DMS79 treated with DMSO at 0.1 percent for 48 hours (cell line): ENCODE results near the gene GPRC5A.

Source experiments
- DNase-seq: peaks from one replicate; lab custom pipeline; 2025; lab: John Stamatoyannopoulos, UW

GPRC5A gene

GRCh38 chr12:12909995-12910420, 18.6 kb downstream of the GPRC5A start:
- no peak for DNase-seq

- no peak for DNase-seq
Measured at GRCh38 chr12:12912711-12913110, 21.3 kb downstream of the GPRC5A start.

DNA sequence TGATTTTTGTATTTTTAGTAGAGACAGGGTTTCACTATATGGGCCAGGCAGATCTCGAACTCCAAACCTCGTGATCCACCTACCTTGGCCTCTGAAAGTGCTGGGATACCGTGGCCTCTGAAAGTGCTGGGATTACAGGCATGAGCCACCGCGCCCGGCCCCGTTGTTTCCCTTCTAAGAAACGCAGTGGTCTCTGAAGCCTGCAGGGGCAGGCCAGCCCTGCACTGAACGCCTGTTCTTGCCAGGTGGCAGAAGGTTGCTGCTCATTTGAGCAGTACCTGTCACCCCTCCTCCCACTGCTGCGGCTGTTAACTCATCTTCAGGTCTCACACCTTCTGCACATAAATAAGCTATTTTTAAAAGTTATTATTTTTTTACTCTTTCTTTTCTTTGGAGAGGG, 24.3 kb downstream of the GPRC5A start:
- DNase-seq, result no peak

DNA sequence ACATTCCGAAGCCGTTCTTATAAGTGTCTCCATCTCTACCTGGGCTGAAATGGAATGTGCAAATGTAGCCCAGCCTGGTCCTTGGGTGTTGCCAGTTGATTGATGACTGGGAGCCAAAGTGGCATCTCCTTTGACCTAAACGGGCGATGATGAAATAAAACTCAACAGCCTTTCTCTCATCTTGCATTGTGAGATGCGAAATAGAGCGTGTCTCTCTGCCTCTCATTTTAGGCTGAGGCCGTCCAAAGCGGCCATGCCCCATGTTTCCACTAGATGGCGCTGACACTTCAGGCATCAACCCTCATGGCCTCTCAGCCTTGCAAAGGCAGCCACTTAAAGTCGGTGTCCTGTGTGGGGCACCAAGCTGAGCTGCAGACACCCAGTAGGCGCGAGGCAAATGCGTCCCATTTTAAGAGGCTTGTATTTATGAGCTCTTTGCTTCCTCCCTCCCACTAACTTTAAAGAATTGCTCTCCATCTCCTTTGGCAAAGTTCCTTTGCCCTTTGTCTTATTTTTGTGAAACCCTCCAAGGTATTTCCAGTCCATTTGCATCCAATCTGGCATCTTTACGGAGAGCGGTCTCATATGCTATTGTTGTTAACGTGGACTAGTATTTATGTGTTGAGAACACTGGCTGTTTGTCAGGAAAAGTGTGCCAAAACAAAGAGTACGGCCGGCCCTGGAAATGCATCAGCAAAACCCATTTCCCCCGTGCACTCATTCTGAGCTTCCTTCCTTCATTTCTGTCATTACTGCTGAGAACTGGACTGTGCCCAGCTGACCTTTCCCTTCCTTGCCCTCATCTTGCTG, 25.0 kb downstream of the GPRC5A start:
- peak; percentile 95 for DNase-seq

GRCh38 chr12:12917517-12917916, 26.2 kb downstream of the GPRC5A start:
- DNase-seq, result no peak

GRCh38 chr12:12918781-12919389, 27.5 kb downstream of the GPRC5A start:
- no peak for DNase-seq

DNA sequence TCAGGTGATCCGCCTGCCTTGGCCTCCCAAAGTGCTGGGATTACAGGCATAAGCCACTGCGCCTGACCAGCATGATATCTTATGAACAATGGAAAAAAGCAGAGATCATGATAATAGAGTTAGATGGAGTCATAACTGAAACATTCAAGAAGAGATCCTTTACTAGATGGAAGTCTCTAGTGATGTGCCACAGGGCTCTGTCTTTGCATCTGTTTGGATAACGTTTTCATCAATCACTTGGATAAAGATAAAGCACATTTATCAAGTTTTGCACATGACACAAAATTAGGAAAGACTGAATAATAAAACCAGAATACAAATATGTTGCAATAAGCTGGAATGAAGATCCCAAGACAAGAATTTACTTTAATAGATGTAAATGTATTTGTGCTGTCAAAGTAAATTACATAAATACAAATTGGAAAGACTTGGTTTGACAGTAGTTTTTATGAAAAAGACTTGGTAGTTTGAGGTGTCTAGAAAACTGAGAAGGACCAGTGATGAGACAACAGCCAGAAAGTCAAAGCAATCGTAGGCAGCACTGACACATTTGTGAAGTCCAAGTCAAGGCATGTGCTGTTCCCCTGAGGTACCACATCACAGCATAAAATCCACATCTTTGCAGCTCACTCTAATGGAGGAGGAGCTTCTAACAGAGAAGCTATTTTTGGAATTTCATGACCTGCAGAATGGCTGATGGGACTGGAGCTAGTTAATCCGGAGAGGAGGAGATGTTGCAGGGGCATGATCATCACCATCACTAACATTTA, 28.5 kb downstream of the GPRC5A start:
- no peak for DNase-seq

GRCh38 chr12:12922191-12922616, 30.8 kb downstream of the GPRC5A start:
- no peak for DNase-seq

DNA sequence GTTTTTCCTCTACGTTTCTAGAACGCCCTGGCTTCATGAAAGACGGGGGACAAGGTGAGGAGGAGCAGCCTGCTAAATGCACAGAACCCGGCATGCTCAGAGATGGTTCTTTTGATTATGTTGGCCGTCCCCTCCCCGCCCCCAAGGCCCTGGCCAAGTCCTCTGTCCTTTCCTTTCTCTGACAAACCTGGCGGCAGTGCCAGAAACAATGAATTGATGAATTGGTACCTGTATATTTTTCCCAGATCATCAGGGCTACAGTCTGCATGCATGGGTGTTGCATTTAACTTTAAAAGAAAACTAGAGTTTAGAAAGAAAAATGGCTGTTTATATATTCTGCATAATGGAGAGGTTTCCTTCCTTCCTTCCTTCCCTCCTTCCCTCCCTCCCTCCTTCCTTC, 31.6 kb downstream of the GPRC5A start:
- DNase-seq, result no peak

- DNase-seq, result no peak
Measured at GRCh38 chr12:12924169-12924568, 32.8 kb downstream of the GPRC5A start.

DNA sequence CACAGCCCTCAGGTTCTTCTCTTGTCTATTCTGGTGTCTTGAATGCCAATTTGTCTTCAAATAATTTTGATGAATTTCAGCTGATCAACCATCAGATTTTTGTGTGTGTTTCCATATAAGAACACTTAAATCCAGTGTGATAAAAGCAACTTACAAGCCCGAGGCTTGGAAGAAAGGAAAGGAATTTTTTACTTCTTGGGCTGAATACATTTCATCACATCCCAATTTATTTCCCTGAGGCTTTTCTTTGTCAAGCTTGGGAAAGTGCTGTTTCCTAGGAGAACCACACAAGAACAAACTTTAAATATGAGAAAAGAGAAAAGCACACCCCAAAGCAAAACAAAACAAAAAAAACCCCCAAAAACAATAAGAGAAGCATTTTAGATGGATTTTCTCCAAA, 34.0 kb downstream of the GPRC5A start:
- DNase-seq, result no peak

DNA sequence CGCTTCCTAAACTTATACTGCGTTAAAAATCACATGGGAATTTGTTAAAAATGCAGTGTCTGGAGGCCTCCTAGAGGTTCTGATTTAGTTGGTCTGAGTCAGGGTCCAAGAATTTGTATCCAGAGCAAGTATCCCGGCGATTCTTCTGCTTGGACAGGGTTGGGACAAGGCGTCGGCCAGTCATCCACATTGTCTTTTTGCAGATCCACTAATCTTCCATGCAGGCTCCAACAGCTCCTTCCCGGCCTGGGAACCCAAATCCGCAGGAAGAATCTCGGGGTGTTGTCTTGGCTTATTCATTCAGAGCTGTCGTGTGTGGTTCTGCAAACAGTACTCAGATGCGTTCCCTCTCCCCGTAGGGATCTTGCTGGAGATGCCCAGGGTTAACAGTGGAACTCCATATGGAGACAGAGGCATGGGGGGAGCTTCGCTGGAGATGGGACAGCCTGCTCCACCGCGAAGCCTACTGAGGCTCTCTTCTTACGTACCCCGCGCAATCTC, 35.3 kb downstream of the GPRC5A start:
- DNase-seq, result no peak

DNA sequence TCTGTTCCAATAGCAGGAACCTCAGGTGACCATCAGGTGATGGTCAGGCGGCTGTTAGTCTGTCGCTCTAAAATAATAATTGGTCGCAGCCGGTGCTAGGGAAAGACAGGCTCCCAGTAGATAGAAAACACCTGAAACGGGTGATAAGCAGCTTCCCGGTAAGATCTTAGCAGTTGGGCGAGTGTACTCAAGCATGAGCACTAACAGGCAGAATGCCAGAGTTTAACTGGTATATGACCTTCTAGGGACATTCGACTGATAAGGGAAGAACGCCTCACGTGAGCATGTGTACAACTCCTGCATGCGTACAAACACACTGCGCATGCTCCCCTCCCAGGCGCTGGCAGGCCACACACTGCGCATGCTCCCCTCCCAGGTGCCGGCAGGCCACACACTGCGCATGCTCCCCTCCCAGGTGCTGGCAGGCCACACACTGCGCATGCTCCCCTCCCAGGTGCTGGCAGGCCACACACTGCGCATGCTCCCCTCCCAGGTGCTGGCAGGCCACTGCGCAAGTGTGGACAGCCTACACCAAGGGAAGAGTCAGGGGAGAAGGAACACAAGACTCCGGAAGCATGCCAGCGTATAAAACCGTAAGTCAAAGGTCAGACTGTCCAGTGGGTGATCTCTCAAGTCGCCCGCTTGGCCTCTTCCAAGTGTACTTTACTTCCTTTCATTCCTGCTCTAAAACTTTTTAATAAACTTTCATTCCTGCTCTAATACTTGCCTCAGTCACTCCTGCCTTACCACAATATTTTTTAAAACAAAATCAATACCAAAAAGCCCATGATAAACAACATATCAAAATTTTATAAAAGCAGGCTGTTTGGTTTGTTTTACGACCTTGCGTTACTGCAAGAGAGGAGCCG, 36.1 kb downstream of the GPRC5A start:
- DNase-seq, result no peak

DNA sequence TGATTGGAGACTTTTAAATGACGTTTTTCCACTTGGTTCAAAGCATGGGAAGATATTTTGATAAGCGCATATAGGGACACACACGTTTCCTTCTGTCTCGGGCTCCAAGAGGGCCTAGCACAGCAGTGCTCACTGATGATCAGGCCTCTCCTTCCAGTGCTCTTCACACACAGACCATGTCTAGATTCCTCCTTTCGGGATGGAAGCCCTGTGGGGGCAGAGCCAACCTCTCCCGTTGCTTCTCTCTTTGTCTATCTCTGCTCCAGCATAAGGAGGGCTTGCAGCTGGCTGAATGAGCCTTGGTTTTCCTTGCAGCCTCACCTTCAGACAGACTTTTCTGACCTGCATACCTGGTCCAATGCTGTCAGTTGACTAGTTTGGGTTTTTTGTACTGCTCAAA, 38.3 kb downstream of the GPRC5A start:
- DNase-seq, result no peak

DNA sequence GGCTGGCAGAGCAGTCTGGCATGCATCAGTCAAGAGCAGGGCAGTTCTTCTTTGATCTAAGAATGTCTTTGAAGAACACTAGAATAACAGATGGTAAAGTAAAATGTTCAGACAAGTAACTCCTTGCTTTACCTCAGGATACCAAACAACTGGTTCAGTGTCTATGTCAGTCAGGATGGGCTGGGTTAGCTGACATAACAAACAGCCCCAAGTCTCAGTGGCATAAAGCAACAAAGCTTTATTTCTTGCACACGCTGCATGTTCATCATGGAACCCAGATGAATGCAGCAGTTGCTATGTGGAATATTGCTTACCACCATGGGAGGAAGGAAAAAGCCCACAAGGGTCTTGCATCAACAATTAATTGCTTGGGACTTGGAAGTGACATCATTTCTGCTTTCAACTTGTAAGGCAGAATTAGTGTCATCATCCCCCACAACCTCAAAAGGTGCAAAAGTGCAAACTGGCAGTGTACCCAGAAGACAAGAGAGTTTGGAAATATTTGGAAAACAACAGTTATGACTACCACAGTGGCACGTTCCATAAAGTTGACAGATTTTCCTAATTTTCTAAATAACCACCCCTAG, 39.4 kb downstream of the GPRC5A start:
- DNase-seq, result no peak

DNA sequence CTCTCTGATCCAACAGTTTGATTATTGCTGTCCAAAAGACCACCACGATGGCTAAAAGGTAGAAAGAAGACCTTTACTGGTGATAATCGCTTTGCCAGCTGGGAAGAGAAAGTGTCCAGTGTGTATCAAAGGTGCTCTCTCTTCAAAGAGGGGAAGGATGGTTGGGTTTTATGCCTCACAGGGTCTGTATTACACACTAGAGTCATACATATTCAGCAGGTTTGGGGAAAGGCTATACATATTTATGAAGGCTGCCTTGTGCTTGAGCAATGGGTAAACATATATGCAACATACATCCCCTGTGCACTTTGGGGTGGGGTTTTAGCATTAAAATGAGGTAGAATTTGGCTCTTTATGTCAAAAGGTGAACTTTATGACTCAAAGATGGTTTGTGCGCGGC, 42.4 kb downstream of the GPRC5A start:
- no peak for DNase-seq

DNA sequence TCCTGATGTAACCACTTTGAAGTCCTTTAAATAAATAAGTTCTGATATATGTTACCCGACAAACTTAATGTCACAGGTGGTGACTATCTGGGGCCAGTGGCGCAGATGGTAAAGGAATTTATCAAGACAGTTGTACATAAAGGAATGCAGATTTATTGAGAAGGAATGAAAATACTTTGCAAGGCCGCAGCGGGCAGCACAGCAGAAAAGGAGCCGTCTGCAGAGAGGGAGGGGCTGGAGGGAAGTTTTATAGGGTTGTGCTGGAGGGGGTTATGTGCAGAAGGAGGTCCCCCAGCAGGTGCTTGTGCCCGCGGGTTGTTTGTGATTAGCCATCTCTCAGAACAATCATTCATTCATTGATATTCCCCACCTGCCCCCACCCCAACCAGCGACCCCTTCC, 43.2 kb downstream of the GPRC5A start:
- no peak for DNase-seq

GRCh38 chr12:12936983-12937491, 45.7 kb downstream of the GPRC5A start:
- no peak for DNase-seq

DNA sequence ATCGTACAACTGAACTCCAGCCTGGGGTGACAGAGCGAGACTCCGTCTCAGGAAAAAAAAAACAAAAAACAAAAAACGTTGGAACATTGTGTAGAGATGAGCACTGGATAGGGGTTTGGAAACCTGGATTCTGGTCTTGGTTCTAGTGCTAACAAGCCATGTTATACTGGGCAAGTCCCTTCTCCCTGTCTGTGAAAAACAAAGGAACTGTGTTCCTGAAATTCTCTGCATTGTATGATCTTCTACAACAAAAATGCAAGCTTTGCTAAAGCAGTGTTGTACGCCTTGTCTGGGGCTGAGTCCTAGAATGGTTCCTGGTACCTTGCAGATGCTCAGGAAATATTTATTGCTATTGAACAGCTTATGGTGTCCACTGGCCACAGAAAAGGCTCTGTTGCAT, 47.2 kb downstream of the GPRC5A start:
- DNase-seq, result no peak

DNA sequence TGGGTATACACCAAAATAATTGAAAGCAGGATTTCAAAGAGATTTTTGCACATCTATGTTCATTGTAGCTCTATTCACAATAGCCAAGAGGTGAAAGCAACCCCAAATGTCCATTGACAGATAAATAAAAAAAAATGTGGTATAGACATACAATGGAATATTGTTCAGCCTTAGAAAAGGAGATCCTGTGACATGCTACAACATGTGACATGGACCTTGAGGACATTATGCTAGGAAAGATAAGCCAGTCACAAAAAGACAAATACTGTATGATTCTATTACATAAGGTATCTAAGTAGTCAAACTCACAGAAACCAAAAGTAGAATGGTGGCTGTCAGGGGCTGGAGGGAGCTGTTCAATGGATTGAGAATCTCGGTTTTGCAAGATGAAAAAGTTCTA, 48.5 kb downstream of the GPRC5A start:
- no peak for DNase-seq
